Sigmoid colon (tissue), 7 donors: ENCODE data around the gene CACNA1A. TPM values are rescaled to one million over a fixed set of nuclear protein-coding genes. Genes with fewer than 3 reads are reported as not detected.

Experiments used
- DNase-seq: peaks from one replicate; pipeline ENCODE4 v3.0.0-alpha.2; 2019
- H3K27ac ChIP-seq, 4 donors: fragments of 200-600 bp; sonication (generic); one replicate each; pipeline ENCODE4 v1.5.1; 2016 to 2019; ENCODE audit warnings: mild to moderate bottlenecking in 1 of 4
- H3K27me3 ChIP-seq, 3 donors: fragments of 200-600 bp; sonication (generic); one replicate each; pipeline ENCODE4 v1.5.1; 2019; ENCODE audit warnings: mild to moderate bottlenecking in 1 of 3
- H3K36me3 ChIP-seq, 4 donors: fragments of 200-600 bp; sonication (generic); one replicate each; pipeline ENCODE4 v1.5.1; 2016 to 2019
- H3K4me1 ChIP-seq, 4 donors: fragments of 200-600 bp; sonication (generic); one replicate each; pipeline ENCODE4 v1.5.1; 2017 to 2019
- H3K4me3 ChIP-seq, 4 donors: fragments of 200-600 bp; sonication (generic); one replicate each; pipeline ENCODE4 v1.5.1; 2017 to 2019; ENCODE audit warnings: mild to moderate bottlenecking in 2 of 4, moderate library complexity in 1 of 4
- H3K9me3 ChIP-seq, 4 donors: fragments of 200-600 bp in 3 of 4; sonication (generic) in 3 of 4; one replicate each; pipeline versions ENCODE4 v1.5.1 to v1.6.1; 2013 to 2019
- CTCF ChIP-seq, 4 experiments: fragments of 450-650 bp in 3 of 4; fragments of 200-600 bp in 1 of 4; IDR thresholded peaks; one replicate each; pipeline ENCODE4 v1.5.1; 2016 to 2019; ENCODE audit warnings: antibody characterized with exemption in 4 of 4, mild to moderate bottlenecking in 3 of 4, moderate library complexity in 2 of 4
- EP300 ChIP-seq, 4 donors: sonication (generic); formaldehyde crosslinking; IDR thresholded peaks; one replicate each; pipeline ENCODE4 v1.6.1; 2017; ENCODE audit warnings: antibody characterized with exemption in 4 of 4
- POLR2A ChIP-seq, 2 donors: fragments of 450-650 bp; IDR thresholded peaks; one replicate each; pipeline ENCODE4 v1.6.1; 2016; ENCODE audit warnings: antibody characterized with exemption in 2 of 2, mild to moderate bottlenecking in 2 of 2, moderate library complexity in 2 of 2
- POLR2AphosphoS5 ChIP-seq, 4 donors: sonication (generic); formaldehyde crosslinking; IDR thresholded peaks; one replicate each; pipeline ENCODE4 v1.6.1; 2017; ENCODE audit warnings: antibody characterized with exemption in 4 of 4
- WGBS, 2 donors: extraction: QIAGEN DNeasy Blood & Tissue Kit; methylation state at CpG; one replicate each; pipeline ENCODE4 v1.1.7; 2013; 5-methylcytosine and 5-hydroxymethylcytosine counted together
- intact Hi-C: fragments of 100-400 bp; cut with DNase I; formaldehyde crosslinking; loops from one replicate; pipeline ENCODE4 v1.15.1; 2023
- polyA plus RNA-seq, 3 donors: library from polyadenylated mRNA; stranded (reverse); fragments of 200-250 nt; gene quantifications; one replicate each; pipeline ENCODE4 v1.2.3, GENCODE V29; 2013
- total RNA-seq, 4 donors: library from RNA; depleted of rRNA; stranded (reverse); fragments of >200 nt; gene quantifications; one replicate each; pipeline ENCODE4 v1.1.0, GENCODE V29; 2016
- donor health status: healthy with polysubstance abuse.
- donor health status: Bipolar disorder and iron deficiency.
- donor health status: healthy.

Gene CACNA1A
- total and polyA plus RNA-seq, 7 donors, result 0.14 to 3.6 (median 1.6) TPM; not detected in 1

DNA sequence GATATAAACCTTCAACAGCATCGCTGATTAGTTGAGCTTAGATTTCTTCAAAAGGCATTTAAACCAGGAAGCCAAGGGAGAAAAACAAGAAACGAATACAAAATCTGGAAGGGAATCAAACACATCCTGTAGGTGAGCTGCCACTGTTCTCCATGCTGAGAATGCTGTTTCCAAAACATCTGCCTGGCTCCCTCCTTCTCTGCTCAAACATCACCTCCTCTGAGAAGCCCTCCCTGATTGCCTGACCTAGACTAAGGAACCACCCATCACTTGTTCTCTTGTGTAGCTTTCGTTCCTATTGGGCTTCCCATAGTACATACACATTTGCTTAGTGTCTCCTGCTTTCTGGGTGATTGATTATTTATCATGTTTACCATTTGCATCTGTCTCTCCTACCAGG, 152.7 kb downstream of the CACNA1A start:
- H3K4me1 ChIP-seq, result no peaks in the 10 kb centered on the region
- WGBS, 2 donors, result 71 to 77% methylated on average over 3 of the region's 3 CpGs
- TF ChIP-seq POLR2A (IDR thresholded peaks at IDR 0.05), result no peak
- no peak for TF ChIP-seq CTCF (IDR thresholded peaks at IDR 0.05)
- TF ChIP-seq EP300 (IDR thresholded peaks at IDR 0.05), result no peak
- no peak for TF ChIP-seq POLR2AphosphoS5 (IDR thresholded peaks at IDR 0.05)
- no peak overlapping the region for H3K4me3 ChIP-seq
- no peak overlapping the region for H3K27ac ChIP-seq
- no peaks in the 10 kb centered on the region for H3K36me3 ChIP-seq
- DNase-seq, result no peak
- intact Hi-C loops, result no loop called here
- H3K27me3 ChIP-seq, result peaks cover 0 to 6% (median 0%) of the 10 kb centered on the region in 3 donors
- H3K9me3 ChIP-seq, result peaks cover 0 to 12% (median 9%) of the 10 kb centered on the region in 4 donors

DNA sequence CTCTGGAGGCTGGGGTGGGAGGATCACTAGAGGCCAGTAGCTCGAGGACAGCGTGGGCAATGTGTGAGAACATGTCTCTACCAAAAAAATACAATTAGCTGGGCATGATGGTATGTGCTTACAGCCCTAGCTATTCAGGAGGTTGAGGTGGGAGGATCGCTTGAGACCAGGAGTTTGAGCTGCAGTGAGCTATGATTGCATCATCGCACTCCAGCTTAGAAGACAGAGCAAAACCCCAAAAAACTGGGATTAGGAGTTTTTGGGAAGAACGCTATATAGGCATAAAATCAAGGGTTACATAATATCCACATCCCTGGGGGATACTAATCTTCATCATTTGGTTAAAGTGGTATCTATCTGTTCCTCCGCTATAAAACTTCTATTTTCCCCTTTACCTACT, 155.5 kb downstream of the CACNA1A start:
- WGBS, 2 donors, result 89 to 90% methylated on average over 6 of the region's 6 CpGs
- H3K4me1 ChIP-seq, result no peaks in the 10 kb centered on the region
- H3K27ac ChIP-seq, result no peak overlapping the region
- no peaks in the 10 kb centered on the region for H3K36me3 ChIP-seq
- no peak for DNase-seq
- intact Hi-C loops, result no loop called here
- TF ChIP-seq EP300 (IDR thresholded peaks at IDR 0.05) (no peak), POLR2AphosphoS5 (IDR thresholded peaks at IDR 0.05) (no peak), CTCF (IDR thresholded peaks at IDR 0.05) (no peak), POLR2A (IDR thresholded peaks at IDR 0.05) (no peak)
- H3K4me3 ChIP-seq, result no peak overlapping the region
- H3K27me3 ChIP-seq, result peaks cover 0 to 6% (median 0%) of the 10 kb centered on the region in 3 donors
- peaks cover 0 to 12% (median 9%) of the 10 kb centered on the region in 4 donors for H3K9me3 ChIP-seq

- no peak for DNase-seq
- Histone ChIP-seq H3K4me1 (no peaks in the 10 kb centered on the region), H3K27me3 (peaks cover 0 to 6% (median 0%) of the 10 kb centered on the region in 3 donors), H3K9me3 (peaks cover 0 to 12% (median 9%) of the 10 kb centered on the region in 4 donors), H3K36me3 (no peaks in the 10 kb centered on the region), H3K27ac (no peak overlapping the region), H3K4me3 (no peak overlapping the region)
- WGBS, 2 donors, result 87 to 91% methylated on average over 4 of the region's 4 CpGs
- no peak for TF ChIP-seq POLR2AphosphoS5 (IDR thresholded peaks at IDR 0.05)
- no peak for TF ChIP-seq EP300 (IDR thresholded peaks at IDR 0.05)
- no peak for TF ChIP-seq POLR2A (IDR thresholded peaks at IDR 0.05)
- no peak for TF ChIP-seq CTCF (IDR thresholded peaks at IDR 0.05)
- intact Hi-C loops, result no loop called here
Observed at GRCh38 chr19:13350072-13350471, 156.2 kb downstream of the CACNA1A start.

- peaks cover 0 to 6% (median 0%) of the 10 kb centered on the region in 3 donors for H3K27me3 ChIP-seq
- H3K9me3 ChIP-seq, result peaks cover 0 to 16% (median 9%) of the 10 kb centered on the region in 4 donors
- no peak for TF ChIP-seq EP300 (IDR thresholded peaks at IDR 0.05)
- TF ChIP-seq POLR2AphosphoS5 (IDR thresholded peaks at IDR 0.05), result no peak
- no peak for TF ChIP-seq POLR2A (IDR thresholded peaks at IDR 0.05)
- TF ChIP-seq CTCF (IDR thresholded peaks at IDR 0.05), result no peak
- no peaks in the 10 kb centered on the region for H3K36me3 ChIP-seq
- 29 to 77% methylated on average over 12 of the region's 12 CpGs for WGBS, 2 donors
- intact Hi-C loops, result loop anchor here (5.0 kb wide), 1 partner anchor 585 kb away; no protein-coding TSS in a partner anchor
- no peak overlapping the region for H3K27ac ChIP-seq
- DNase-seq, result no peak
- no peaks in the 10 kb centered on the region for H3K4me1 ChIP-seq
- no peak overlapping the region for H3K4me3 ChIP-seq
Observed at GRCh38 chr19:13347367-13347766, 158.9 kb downstream of the CACNA1A start.

DNA sequence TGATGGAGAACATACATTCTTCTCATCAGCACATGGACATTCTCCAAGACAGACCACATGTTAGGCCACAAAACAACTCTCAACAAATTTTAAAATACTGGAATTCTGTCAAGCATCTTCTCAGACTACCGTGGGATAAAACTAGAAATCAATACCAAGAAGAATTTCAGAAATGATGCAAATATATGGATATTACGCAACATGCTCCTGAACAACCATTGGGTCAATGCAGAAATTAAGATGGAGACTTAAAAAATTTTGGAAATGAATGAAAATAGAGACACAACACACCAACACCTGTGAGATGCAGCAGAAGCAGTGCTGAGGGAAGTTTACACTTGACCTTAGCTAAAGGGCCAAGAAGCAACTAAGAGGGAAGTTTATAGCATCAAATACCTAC, 162.8 kb downstream of the CACNA1A start:
- TF ChIP-seq POLR2A (IDR thresholded peaks at IDR 0.05), result no peak
- Histone ChIP-seq H3K27me3 (no peaks in the 10 kb centered on the region), H3K9me3 (peaks cover 0 to 4% (median 0%) of the 10 kb centered on the region in 4 donors), H3K4me1 (no peaks in the 10 kb centered on the region), H3K27ac (no peak overlapping the region), H3K4me3 (no peak overlapping the region), H3K36me3 (no peaks in the 10 kb centered on the region)
- no peak for DNase-seq
- intact Hi-C loops, result no loop called here
- 69 to 84% methylated on average over 2 of the region's 2 CpGs for WGBS, 2 donors
